ENCODE measurements around the gene TEKT2.

TEKT2 gene

DNA sequence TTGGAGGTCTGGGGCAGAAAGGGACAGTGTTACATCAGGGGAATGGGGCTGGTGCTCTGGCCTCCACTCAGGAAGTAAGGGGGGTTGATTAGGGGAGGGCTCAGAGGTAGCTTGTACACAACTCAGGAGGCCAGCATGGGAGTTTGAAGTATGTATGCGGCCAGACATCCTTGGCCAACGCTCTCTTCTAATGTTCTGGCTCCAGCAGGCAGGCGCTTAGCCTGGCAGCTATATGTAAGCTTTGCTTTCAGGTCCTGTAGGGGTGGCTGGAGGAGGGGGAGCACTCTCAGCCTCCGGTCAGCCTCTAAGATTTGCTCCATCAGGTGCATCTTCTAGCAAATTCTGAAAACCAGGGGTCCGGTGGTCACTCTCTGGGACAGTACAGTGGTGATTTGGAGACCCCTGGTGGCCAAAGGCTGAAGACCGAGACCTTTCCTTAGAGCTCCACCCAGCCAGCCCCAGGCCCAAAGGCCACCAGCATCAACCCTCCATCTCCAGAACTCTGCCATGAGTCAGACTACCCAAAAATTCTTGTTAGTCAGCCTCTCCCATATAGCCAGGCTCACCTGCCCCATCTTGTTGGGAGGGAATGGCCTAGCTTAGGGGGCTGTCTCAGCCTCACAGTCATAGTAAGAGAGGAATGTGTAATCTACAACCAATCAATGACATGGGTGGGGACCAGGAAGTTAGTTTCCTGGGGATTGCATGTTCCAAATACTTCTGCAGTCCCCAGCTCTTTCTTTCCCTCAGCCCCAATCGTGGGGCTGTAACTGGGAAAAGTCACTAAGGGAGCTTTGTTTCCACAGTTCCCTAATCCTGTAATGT lies 50.8 kb downstream of the TEKT2 start:
- TF ChIP-seq SIN3A (IDR thresholded peaks at IDR 0.05; ENCODE audit: borderline replicate concordance, insufficient read depth, low read length) (no peak), TAF1 (IDR thresholded peaks at IDR 0.05; ENCODE audit: borderline replicate concordance, insufficient read depth, low read length) (no peak), POLR2AphosphoS5 (IDR thresholded peaks at IDR 0.05; ENCODE audit: low read depth, low read length) (no peak), FOXP2 (optimal IDR thresholded peaks at IDR 0.05; ENCODE audit: borderline replicate concordance, extremely low read depth, extremely low read length, insufficient read depth) (no peak)
- TF ChIP-seq, protein P1, sequence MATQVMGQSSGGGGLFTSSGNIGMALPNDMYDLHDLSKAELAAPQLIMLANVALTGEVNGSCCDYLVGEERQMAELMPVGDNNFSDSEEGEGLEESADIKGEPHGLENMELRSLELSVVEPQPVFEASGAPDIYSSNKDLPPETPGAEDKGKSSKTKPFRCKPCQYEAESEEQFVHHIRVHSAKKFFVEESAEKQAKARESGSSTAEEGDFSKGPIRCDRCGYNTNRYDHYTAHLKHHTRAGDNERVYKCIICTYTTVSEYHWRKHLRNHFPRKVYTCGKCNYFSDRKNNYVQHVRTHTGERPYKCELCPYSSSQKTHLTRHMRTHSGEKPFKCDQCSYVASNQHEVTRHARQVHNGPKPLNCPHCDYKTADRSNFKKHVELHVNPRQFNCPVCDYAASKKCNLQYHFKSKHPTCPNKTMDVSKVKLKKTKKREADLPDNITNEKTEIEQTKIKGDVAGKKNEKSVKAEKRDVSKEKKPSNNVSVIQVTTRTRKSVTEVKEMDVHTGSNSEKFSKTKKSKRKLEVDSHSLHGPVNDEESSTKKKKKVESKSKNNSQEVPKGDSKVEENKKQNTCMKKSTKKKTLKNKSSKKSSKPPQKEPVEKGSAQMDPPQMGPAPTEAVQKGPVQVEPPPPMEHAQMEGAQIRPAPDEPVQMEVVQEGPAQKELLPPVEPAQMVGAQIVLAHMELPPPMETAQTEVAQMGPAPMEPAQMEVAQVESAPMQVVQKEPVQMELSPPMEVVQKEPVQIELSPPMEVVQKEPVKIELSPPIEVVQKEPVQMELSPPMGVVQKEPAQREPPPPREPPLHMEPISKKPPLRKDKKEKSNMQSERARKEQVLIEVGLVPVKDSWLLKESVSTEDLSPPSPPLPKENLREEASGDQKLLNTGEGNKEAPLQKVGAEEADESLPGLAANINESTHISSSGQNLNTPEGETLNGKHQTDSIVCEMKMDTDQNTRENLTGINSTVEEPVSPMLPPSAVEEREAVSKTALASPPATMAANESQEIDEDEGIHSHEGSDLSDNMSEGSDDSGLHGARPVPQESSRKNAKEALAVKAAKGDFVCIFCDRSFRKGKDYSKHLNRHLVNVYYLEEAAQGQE (IDR thresholded peaks at IDR 0.05; ENCODE audit: insufficient read depth in 1 of 2, low read depth in 2 of 2, low read length in 2 of 2), result no peak

DNA sequence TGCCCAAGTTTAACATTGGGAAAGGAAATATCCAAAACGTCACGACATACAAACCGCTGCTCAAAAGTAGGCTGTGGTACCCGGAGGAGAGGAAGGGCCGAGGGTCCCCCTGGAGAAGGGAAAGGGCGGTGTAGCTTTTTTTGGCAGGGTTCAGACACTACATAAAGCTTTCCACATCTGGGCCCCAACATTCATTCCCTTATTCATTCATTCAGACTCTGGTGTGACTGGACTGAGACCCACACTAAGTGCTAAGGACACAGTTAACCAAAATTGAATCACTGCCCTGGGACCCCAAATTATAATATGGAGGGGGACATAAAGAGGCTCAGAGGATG lies 51.4 kb downstream of the TEKT2 start:
- TF ChIP-seq, protein P1 (IDR thresholded peaks at IDR 0.05; ENCODE audit: insufficient read depth in 1 of 2, low read depth in 2 of 2, low read length in 2 of 2), result no peak
- TF ChIP-seq POLR2AphosphoS5 (IDR thresholded peaks at IDR 0.05; ENCODE audit: low read depth, low read length) (no peak), TAF1 (IDR thresholded peaks at IDR 0.05; ENCODE audit: borderline replicate concordance, insufficient read depth, low read length) (no peak), FOXP2 (optimal IDR thresholded peaks at IDR 0.05; ENCODE audit: borderline replicate concordance, extremely low read depth, extremely low read length, insufficient read depth) (no peak), SIN3A (IDR thresholded peaks at IDR 0.05; ENCODE audit: borderline replicate concordance, insufficient read depth, low read length) (no peak)

DNA sequence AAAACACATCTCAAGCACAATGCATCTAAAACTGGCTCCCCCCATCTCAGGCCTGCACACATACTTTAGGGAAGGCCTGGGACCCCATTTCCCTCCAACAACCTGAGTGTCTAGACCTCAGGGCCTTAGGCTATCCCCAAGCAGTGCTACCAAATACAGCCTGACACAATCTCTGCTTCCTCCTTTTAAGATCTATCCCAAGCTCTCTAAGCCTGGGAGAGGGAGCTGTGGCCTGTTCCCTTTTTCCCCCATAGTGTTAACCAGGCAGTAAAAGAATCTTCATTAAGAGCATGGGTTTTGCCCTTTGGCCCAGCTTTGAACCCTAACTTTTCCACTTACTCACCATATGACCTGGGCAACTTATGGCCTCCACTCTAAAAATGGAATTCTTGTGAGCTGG lies 51.9 kb downstream of the TEKT2 start:
- no peak for TF ChIP-seq TAF1 (IDR thresholded peaks at IDR 0.05; ENCODE audit: borderline replicate concordance, insufficient read depth, low read length)
- TF ChIP-seq POLR2AphosphoS5 (IDR thresholded peaks at IDR 0.05; ENCODE audit: low read depth, low read length), result no peak
- no peak for TF ChIP-seq SIN3A (IDR thresholded peaks at IDR 0.05; ENCODE audit: borderline replicate concordance, insufficient read depth, low read length)
- TF ChIP-seq FOXP2 (optimal IDR thresholded peaks at IDR 0.05; ENCODE audit: borderline replicate concordance, extremely low read depth, extremely low read length, insufficient read depth), result no peak
- TF ChIP-seq, protein P1 (IDR thresholded peaks at IDR 0.05; ENCODE audit: insufficient read depth in 1 of 2, low read depth in 2 of 2, low read length in 2 of 2), result no peak

DNA sequence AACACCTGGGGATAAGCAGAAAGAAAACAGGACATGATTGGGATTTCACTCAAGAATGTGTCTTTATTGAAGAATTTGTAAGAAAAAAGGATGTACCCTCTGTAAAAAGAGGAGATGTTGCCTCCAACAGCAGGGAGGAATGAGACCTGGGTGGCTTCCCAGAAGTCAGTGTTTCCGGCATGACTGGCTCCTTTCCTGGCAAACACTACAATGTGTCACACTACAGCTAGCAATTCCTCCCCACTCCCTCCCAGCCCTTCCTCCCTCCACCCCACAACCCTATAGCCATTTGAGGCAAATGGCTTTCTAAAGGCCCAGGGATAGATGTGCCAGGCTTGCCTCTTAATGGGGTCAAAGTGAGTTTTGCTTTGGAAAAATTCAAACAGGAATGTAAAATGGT lies 52.6 kb downstream of the TEKT2 start:
- TF ChIP-seq FOXP2 (optimal IDR thresholded peaks at IDR 0.05; ENCODE audit: borderline replicate concordance, extremely low read depth, extremely low read length, insufficient read depth) (no peak), TAF1 (IDR thresholded peaks at IDR 0.05; ENCODE audit: borderline replicate concordance, insufficient read depth, low read length) (no peak), POLR2AphosphoS5 (IDR thresholded peaks at IDR 0.05; ENCODE audit: low read depth, low read length) (no peak), SIN3A (IDR thresholded peaks at IDR 0.05; ENCODE audit: borderline replicate concordance, insufficient read depth, low read length) (no peak)
- TF ChIP-seq, protein P1 (IDR thresholded peaks at IDR 0.05; ENCODE audit: insufficient read depth in 1 of 2, low read depth in 2 of 2, low read length in 2 of 2), result no peak
